Amniotic epithelial cell (primary cell): ENCODE results near the gene CTXN1.
"Not testable (repeated sequence)": the region's sequence is repeated elsewhere in the genome, so short reads cannot be mapped to it uniquely, and the experiment has no call there.

Experiments used
- DNase-seq: peaks from one replicate; pipeline ENCODE4 v3.0.0-alpha.2; 2010; ENCODE audit warnings: low read depth

CTXN1 gene

DNA sequence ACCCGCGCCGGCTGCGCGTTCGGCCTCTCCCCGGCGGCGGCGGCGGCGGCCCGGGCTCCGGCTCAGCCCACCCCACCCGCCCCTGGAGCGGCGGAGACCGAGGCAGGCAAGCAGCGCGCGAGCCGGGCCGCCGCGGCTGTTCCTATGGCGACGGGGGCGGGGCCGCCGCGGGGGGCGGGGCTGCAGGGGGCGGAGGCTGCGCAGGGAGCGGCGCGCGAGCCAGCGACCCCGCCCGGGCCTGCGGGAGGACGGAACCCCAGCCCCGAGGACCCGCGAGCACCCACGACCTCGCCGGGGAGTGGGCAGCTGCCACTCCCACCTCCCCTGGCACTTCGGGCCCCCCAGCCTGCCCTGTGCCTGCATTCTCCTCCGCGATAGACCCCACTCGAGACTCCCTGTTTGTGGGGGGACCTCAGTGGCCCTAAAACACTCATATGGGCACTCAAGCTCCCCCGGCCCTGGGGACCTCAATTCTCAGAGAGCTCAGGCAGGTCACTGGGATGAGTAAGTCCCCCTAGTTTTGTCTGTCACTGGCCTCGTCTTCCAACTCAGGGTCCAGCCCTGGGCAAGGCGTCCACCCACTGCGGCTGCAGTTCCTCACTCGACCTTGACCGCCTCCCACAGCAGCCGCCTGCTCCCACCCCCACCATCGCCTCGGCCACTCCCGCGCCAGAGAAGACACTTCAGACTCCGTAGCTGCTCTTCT is at the start of gene CTXN1:
TSS of gene CTXN1 (minus strand) at position 115 of the 706 bp plus-strand sequence. CDS start 597 bp downstream, outside the sequence.
- DNase-seq = peak; percentile 58

- DNase-seq = no peak
Measured at GRCh38 chr19:7975037-7975436, 49.1 kb upstream of the CTXN1 start.

DNA sequence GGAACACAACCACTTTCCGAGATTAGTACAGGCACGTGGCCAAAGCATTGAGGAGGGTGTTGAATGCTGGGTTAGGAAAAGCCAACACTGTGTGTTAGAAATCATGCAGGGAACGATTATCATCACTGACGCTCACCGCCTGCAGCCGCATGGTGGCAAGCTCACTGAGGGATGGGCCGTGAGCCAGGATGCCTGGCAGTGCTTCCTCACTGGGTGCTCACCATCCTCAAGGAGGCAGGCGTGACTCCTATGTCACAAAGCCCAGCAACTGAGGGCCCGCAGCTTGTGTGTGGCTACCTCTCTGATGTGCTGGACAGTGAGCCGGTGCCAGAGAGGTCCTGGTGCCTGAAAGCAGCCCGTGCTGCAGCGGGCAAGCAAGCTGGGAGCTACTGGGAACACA is 47.9 kb upstream of the CTXN1 start:
- DNase-seq = no peak

GRCh38 chr19:7971553-7972520 is 45.9 kb upstream of the CTXN1 start:
- no peak for DNase-seq

DNA sequence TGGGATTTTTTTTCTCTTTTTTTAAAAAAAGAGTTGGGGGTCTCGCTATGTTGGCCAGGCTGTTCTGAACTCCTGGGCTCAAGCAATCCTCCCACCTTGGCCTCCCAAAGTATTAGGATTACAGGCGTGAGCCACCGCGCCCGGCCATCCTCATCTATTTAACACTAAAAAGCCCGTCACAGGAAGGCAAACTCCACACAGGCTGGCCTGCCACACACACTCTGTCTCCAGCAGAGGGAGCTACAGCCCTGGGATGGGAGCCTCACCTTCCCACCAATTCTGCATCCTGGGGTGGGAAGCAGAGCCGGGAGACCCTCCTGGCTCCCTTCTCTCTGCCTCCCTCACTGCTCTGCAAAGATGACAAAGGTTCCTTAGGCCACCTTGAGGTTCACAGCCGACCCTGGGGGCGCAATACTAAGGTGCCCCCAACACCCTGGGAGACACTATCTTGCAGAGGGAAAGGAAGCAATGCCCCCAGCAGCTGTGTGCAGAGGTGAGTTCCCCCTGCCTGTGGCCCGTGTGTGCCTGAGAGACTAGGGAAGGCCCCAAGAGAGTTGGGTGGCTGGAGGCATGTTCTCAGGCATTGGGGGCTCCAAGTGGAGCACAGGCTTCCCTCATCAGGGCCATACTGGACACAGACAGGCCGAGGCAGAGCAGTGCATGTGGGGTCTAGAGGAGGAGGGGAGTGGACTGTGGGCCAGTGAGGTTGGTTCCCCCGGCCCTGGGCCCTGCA is 44.9 kb upstream of the CTXN1 start:
- peak; percentile 35 for DNase-seq

GRCh38 chr19:7969555-7969939 is 43.6 kb upstream of the CTXN1 start:
- no peak for DNase-seq

GRCh38 chr19:7968796-7969554 is 43.0 kb upstream of the CTXN1 start:
- no peak for DNase-seq

DNA sequence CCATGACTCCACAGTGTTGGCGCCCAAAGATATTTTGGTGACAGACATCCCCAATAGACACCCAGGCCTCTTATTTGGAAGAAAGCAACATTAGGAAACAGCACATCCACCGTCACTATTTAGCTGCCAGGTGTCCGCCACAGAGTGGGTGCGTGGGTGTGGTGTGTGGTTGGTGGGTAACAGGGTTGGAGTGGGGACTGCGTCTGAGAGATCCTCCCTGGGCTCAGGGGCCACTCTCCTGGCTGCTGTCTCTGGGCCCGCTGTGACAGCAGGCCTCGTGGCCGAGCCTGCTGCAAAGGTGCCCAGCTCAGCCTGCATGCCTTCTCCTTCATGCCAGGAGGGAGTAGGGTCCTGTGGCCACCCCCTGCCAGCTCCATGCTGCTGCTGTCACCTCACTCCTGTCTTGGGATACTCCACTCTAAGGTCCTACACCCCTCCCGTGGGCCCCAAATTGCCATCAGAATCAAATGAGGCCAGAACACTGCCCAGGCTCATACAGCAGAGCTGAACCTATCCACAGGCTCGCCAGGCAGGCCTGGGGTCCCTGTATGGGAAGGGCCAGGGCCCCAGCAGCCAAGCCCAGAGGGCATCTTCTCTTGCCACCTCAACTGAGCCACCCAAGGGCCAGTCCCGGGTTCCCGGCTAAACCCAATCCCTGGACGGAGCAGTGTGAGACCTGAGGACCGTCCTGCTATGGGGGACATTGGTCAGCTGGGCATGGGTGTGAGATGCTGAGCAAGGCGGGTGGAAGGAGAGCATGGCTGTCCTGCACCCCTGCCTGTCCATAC is 42.3 kb upstream of the CTXN1 start:
- DNase-seq = no peak

GRCh38 chr19:7965921-7966665 is 40.2 kb upstream of the CTXN1 start:
- DNase-seq = no peak

GRCh38 chr19:7965259-7965841 is 39.4 kb upstream of the CTXN1 start:
- DNase-seq = peak; percentile 30

DNA sequence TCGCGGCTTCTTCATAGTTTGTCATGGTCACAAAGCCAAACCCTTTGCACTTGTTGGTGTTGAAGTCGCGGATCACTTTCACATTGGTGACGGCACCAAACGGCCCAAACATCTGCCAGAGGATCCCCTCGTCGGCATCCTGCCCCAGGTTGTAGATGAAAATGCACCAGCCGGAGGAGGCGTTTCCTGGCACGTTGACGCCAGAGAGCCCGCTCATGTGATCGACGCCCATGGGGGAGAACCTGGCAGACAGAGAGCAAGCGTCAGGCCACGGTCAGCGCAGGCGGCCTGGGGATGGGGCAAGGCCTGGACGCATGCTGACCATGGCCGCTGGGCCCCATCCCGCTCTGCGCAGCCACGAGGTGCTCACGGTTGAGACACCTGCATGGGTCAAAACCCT is 37.6 kb upstream of the CTXN1 start:
- DNase-seq = no peak

DNA sequence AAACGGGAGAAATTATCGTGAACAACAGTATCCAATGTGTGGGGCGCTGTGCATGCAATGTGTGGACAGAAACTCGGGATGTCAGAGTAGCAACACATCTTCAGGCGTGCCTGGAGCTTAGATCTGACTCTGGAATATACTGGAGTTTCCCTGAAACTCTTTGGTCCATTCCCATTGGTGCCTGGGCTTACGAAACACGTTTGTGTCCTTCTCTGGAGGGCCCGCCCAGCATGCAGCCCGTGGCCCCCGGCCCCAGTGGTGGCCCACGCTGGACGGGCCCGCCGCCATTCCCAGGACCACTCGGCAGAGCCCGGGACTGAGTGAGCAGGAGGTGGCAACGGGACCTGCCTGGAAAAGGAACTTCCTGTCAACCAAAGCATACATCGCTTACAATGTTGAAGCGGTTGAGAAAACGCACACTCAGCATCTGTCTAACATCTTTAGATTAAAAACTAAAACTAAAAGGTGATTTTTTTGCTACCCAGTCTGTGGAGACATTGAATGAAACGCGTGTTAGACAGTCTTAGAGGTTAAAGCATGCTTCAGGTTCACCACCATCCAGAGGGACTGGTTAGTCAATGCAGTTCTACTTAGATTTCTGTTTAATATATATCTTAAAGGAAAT is 36.8 kb upstream of the CTXN1 start:
- no peak for DNase-seq

GRCh38 chr19:7961920-7962626 is 36.1 kb upstream of the CTXN1 start:
- no peak for DNase-seq

GRCh38 chr19:7961082-7961481 is 35.1 kb upstream of the CTXN1 start:
- DNase-seq = not testable (repeated sequence)

GRCh38 chr19:7959211-7959610 is 33.3 kb upstream of the CTXN1 start:
- no peak for DNase-seq

DNA sequence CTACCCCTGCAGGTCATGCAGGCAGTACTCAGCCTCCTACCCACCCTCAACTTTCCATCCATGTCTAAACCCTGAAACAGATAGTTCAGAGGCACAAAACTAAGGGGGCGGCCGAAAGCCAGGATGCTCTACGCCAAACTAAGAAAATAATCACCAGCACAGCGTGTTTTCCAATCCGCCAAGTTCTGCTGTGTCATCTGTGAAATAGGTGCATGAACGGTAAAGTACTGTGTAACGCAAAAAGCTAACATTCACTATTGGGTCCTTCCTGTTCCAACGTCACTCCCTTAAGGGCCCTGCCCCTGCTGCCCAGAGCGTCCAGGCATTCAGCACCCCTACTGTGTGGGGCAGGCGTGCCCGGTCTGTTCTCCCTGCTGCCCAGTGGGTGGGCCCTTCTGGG is 29.8 kb upstream of the CTXN1 start:
- no peak for DNase-seq

GRCh38 chr19:7953576-7953975 is 27.6 kb upstream of the CTXN1 start:
- peak; percentile 14 for DNase-seq

GRCh38 chr19:7953060-7953459 is 27.1 kb upstream of the CTXN1 start:
- DNase-seq = peak; percentile 62

GRCh38 chr19:7947939-7948338 is 22.0 kb upstream of the CTXN1 start:
- DNase-seq = peak; percentile 82
